ENCODE measurements around the gene SLC8A3. TPM values are rescaled to one million over a fixed set of nuclear protein-coding genes. Genes with fewer than 3 reads are reported as not detected.

Gene SLC8A3
- polyA plus RNA-seq, 6 donors from 2014 or later, result 0.24 TPM; not detected in 5

GRCh38 chr14:70168406-70168805 is 20.3 kb downstream of the SLC8A3 start:
- ATAC-seq (ENCODE audit: low read depth in 2 of 2), result no peak
- peaks cover 0 to 3% (median 0%) of the 10 kb centered on the region in 7 donors for H3K9me3 Mint-ChIP-seq
- no peaks in the 10 kb centered on the region for H3K36me3 Mint-ChIP-seq

GRCh38 chr14:70166530-70167203 is 22.1 kb downstream of the SLC8A3 start:
- DNase-seq (no peak), ATAC-seq (ENCODE audit: low read depth in 2 of 2) (no peak)
- no peak overlapping the region for H3K4me3 Mint-ChIP-seq
- peaks cover 0 to 3% (median 0%) of the 10 kb centered on the region in 7 donors for H3K9me3 Mint-ChIP-seq
- no peaks in the 10 kb centered on the region for H3K36me3 Mint-ChIP-seq
- H3K27me3 Mint-ChIP-seq, result peaks cover 26 to 33% (median 30%) of the 10 kb centered on the region in 3 donors
- H3K27ac Mint-ChIP-seq, result no peak overlapping the region
- H3K4me1 Mint-ChIP-seq, result peaks cover 0 to 8% (median 0%) of the 10 kb centered on the region in 3 donors

More at GRCh38 chr14:70168406-70168805, 20.3 kb downstream of the SLC8A3 start:
- no peak for DNase-seq
- Mint-ChIP-seq H3K27ac (no peak overlapping the region), H3K4me1 (peaks cover 0 to 11% (median 0%) of the 10 kb centered on the region in 3 donors), H3K27me3 (peaks cover 32 to 36% (median 36%) of the 10 kb centered on the region in 3 donors), H3K4me3 (no peak overlapping the region)

- H3K9me3 Mint-ChIP-seq, result no peaks in the 10 kb centered on the region
- no peak for ATAC-seq (ENCODE audit: low read depth in 2 of 2)
- H3K4me3 Mint-ChIP-seq, result no peak overlapping the region
- peaks cover 22 to 25% (median 23%) of the 10 kb centered on the region in 3 donors for H3K27me3 Mint-ChIP-seq
- no peaks in the 10 kb centered on the region for H3K36me3 Mint-ChIP-seq
- H3K27ac Mint-ChIP-seq, result no peak overlapping the region
- no peak for DNase-seq
- no peaks in the 10 kb centered on the region for H3K4me1 Mint-ChIP-seq
Observed at GRCh38 chr14:70162358-70162757, 26.4 kb downstream of the SLC8A3 start.

- Mint-ChIP-seq H3K36me3 (no peaks in the 10 kb centered on the region), H3K27me3 (peaks cover 12 to 35% (median 17%) of the 10 kb centered on the region in 3 donors), H3K4me1 (no peaks in the 10 kb centered on the region), H3K9me3 (no peaks in the 10 kb centered on the region), H3K27ac (no peak overlapping the region), H3K4me3 (no peak overlapping the region)
- DNase-seq (no peak), ATAC-seq (ENCODE audit: low read depth in 2 of 2) (no peak)
Observed at GRCh38 chr14:70156592-70156991, 32.2 kb downstream of the SLC8A3 start.

DNA sequence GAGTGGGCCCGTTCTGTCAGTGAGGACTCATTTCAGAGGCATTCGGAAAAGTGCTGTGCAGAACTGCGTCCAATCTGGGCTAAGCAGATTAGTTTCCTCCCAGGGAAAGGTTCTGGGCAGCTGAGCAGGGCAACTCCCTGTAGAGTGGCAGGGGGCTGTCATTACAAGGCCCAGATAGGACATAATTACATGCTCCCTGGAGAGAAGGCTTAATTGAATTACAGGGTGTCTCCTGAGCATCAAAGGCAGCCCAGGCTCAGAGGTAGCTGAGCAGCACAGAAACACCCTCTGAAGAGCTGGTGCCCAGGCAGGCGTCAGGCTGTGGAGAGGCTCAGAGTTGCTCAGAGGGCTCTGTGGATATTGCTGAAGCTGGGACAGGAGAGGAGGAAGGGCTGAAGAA is 36.0 kb downstream of the SLC8A3 start:
- no peak overlapping the region for H3K27ac Mint-ChIP-seq
- H3K27me3 Mint-ChIP-seq, result peaks cover 12 to 39% (median 13%) of the 10 kb centered on the region in 3 donors
- DNase-seq (no peak), ATAC-seq (ENCODE audit: low read depth in 2 of 2) (no peak)
- H3K36me3 Mint-ChIP-seq, result no peaks in the 10 kb centered on the region
- H3K4me1 Mint-ChIP-seq, result no peaks in the 10 kb centered on the region
- H3K9me3 Mint-ChIP-seq, result no peaks in the 10 kb centered on the region
- no peak overlapping the region for H3K4me3 Mint-ChIP-seq

DNA sequence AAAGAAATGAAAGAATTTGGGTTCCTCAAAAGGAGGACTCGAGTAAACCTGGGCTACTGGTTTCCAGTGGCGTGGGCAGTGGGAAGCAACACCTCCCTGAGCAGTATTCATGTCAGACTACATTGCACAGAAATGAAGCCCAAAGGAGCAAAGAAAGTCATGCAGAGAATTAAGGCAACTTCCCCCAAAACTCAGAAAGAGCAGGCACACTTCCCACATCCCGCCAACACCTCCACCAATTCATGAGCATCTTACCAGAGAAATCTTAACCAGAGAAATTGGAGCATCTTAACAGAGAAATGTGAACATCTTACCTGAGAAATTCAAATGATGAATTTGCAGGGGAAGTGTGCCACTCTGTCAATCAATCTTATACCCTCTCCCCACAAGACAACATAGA is 36.7 kb downstream of the SLC8A3 start:
- ATAC-seq (ENCODE audit: low read depth in 2 of 2) (no peak), DNase-seq (no peak)
- H3K36me3 Mint-ChIP-seq, result no peaks in the 10 kb centered on the region
- H3K27me3 Mint-ChIP-seq, result peaks cover 11 to 36% (median 16%) of the 10 kb centered on the region in 3 donors
- no peak overlapping the region for H3K4me3 Mint-ChIP-seq
- H3K27ac Mint-ChIP-seq, result no peak overlapping the region
- H3K9me3 Mint-ChIP-seq, result no peaks in the 10 kb centered on the region
- H3K4me1 Mint-ChIP-seq, result no peaks in the 10 kb centered on the region

DNA sequence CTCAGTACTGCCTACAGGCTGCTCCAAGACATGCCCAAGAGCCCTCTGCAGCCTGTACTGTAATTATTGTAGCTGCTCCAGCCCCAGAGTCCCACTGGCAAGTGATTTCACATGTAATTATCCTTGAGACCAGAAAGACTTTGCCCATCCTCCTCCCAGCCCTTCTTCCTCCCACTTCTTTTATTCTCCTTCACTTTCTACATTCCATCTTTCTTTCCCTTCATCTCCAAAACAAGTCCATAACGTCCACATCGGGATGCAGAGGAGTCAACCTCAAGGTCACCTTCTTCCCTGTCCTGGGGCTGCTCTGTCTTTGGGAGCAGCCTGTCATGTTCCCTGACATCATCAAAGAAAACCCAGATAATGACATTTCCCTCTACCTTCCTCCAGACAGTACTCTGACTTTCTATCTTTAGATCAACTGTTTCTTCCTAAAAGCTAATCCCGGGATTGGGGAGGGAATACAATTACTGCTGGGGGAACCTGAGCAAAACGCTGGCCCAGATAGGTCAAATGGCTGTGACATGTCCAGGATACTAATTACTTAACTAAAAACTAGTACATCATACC is 39.1 kb downstream of the SLC8A3 start:
- no peak overlapping the region for H3K27ac Mint-ChIP-seq
- DNase-seq, result no peak
- no peak overlapping the region for H3K4me3 Mint-ChIP-seq
- H3K36me3 Mint-ChIP-seq, result no peaks in the 10 kb centered on the region
- H3K27me3 Mint-ChIP-seq, result peaks cover 12 to 31% (median 16%) of the 10 kb centered on the region in 3 donors
- H3K4me1 Mint-ChIP-seq, result no peaks in the 10 kb centered on the region
- H3K9me3 Mint-ChIP-seq, result no peaks in the 10 kb centered on the region
- ATAC-seq (ENCODE audit: low read depth in 2 of 2), result no peak

DNA sequence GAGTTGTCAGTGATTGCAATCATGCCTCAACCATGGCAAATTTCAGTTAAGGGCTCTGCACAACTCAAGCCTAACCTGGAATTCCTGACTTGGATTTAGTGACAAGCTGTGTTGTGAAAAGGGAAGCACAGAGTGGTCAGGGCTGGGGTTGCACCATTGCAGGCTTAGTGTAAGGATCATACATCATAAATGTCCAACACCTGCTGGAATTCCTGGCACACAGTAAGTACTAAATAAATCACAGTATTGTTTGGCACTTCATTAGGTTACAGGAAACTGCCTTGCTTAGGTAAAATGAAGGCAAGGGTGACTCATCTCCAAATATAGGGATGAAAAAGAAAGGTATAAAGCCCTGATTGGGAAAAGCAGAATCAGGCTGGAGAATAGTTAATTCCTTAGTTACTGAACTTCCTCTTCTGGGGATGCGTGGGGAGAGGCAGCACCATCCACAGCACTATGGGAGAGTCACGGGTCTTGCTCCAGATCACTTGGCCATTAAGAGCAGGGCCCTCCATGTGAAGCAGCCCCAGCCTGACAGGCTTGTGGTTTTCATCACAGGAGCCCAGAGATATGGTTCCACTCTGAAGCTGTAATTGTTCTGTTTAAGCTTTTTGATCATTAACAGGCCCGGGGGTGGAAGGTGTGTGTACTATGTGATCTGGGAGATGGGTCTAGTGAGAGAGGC is 39.7 kb downstream of the SLC8A3 start:
- Mint-ChIP-seq H3K4me1 (no peaks in the 10 kb centered on the region), H3K4me3 (no peak overlapping the region), H3K36me3 (no peaks in the 10 kb centered on the region), H3K27me3 (peaks cover 14 to 32% (median 17%) of the 10 kb centered on the region in 3 donors), H3K27ac (no peak overlapping the region), H3K9me3 (no peaks in the 10 kb centered on the region)
- DNase-seq (no peak), ATAC-seq (ENCODE audit: low read depth in 2 of 2) (no peak)

- H3K4me3 Mint-ChIP-seq, result no peak overlapping the region
- H3K36me3 Mint-ChIP-seq, result no peaks in the 10 kb centered on the region
- no peaks in the 10 kb centered on the region for H3K4me1 Mint-ChIP-seq
- DNase-seq, result no peak
- no peak overlapping the region for H3K27ac Mint-ChIP-seq
- H3K27me3 Mint-ChIP-seq, result peaks cover 14 to 33% (median 23%) of the 10 kb centered on the region in 3 donors
- no peaks in the 10 kb centered on the region for H3K9me3 Mint-ChIP-seq
- ATAC-seq (ENCODE audit: low read depth in 2 of 2), result no peak
Observed at GRCh38 chr14:70148351-70148750, 40.4 kb downstream of the SLC8A3 start.

DNA sequence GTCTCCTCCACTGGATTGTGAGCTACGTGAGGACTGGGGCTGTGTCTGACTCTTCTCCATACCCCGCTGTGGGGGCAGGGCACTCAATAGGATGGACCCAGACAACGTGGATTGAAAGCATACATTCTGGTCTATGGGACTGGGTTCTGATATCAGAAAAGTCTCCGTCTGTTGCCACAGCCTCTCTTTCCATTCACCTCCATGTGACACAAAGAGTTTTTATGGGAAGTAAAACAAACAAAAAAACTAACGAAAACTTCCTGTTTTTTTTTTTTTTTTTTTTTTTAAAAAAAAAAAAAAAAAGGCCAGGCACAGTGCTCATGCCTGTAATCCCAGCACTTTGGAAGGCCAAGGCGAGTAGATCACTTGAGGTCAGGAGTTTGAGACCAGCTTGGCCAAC is 44.7 kb downstream of the SLC8A3 start:
- Mint-ChIP-seq H3K4me3 (no peak overlapping the region), H3K4me1 (no peaks in the 10 kb centered on the region), H3K36me3 (no peaks in the 10 kb centered on the region), H3K9me3 (no peaks in the 10 kb centered on the region), H3K27ac (no peak overlapping the region), H3K27me3 (peaks cover 7 to 30% (median 26%) of the 10 kb centered on the region in 3 donors)
- no peak for ATAC-seq (ENCODE audit: low read depth in 2 of 2)
- no peak for DNase-seq

- no peaks in the 10 kb centered on the region for H3K4me1 Mint-ChIP-seq
- H3K27ac Mint-ChIP-seq, result peak overlapping the region in 1 of 6 donors; percentile 6
- no peaks in the 10 kb centered on the region for H3K36me3 Mint-ChIP-seq
- ATAC-seq (ENCODE audit: low read depth in 2 of 2) (no peak), DNase-seq (no peak)
- H3K27me3 Mint-ChIP-seq, result peaks cover 7 to 30% (median 19%) of the 10 kb centered on the region in 3 donors
- no peaks in the 10 kb centered on the region for H3K9me3 Mint-ChIP-seq
- no peak overlapping the region for H3K4me3 Mint-ChIP-seq
Observed at GRCh38 chr14:70143306-70143705, 45.4 kb downstream of the SLC8A3 start.

DNA sequence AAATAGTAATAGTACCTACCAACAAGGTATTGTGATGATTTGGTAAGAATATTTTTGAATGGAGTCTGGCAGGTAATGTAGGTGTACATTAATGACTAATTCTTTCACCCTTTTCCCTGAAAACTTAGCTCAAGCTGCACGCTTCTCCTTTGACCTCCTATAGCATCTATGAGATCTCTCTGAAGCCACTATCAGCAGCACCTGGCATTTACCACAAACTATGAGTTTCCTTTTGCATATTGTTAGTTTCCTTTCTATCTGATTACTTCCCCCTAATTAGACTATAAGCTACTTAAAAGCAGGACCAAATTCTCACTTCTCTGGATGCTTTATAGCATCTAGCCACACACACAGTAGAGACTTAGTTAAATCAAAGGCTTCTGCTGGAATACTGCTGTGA is 48.1 kb downstream of the SLC8A3 start:
- Mint-ChIP-seq H3K27me3 (peaks cover 4 to 23% (median 17%) of the 10 kb centered on the region in 3 donors), H3K36me3 (no peaks in the 10 kb centered on the region), H3K4me1 (no peaks in the 10 kb centered on the region), H3K27ac (no peak overlapping the region), H3K9me3 (no peaks in the 10 kb centered on the region), H3K4me3 (no peak overlapping the region)
- DNase-seq (no peak), ATAC-seq (ENCODE audit: low read depth in 2 of 2) (no peak)

DNA sequence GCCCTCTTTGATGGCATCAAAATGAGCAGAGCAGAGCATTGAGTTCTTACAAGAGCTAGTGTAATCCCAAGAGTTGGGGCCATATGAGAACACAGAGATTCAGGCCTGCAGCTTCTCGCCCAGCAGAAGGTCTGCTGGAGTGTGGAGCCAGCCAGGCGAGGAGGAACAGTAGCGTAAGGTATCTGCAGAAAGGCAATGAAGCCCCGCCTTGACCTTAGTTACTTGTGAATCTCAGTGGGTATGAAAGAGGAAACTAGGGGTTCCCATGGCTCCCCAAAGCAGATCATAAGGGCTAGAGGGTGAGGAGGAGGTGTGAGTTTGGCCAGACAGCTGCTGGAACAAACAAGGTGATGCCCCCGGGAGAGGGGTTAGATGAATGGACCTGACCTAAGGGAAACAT is 49.4 kb downstream of the SLC8A3 start:
- Mint-ChIP-seq H3K4me3 (no peak overlapping the region), H3K36me3 (no peaks in the 10 kb centered on the region), H3K4me1 (no peaks in the 10 kb centered on the region), H3K9me3 (no peaks in the 10 kb centered on the region), H3K27ac (peak overlapping the region in 1 of 6 donors; percentile 53), H3K27me3 (peaks cover 3 to 23% (median 22%) of the 10 kb centered on the region in 3 donors)
- DNase-seq (no peak), ATAC-seq (ENCODE audit: low read depth in 2 of 2) (no peak)

DNA sequence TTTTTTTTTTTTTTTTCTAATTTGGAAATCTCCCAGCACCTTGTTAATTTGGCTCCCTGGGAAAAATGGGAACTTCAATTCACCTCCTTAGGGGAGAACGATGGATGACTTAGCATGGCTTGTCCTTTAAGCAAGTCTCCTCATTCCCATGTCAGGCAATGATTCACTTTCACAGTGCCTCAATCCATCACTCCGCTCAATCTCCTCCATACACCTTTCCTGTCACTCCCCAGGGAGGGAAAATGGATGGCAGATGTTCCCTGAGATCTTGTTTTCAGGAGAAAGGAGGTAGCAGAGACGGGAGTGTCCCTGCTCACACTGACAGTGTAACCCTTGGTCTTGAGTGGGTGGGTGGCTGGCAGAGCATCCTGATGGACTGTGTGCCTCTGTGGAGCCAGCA is 51.0 kb downstream of the SLC8A3 start:
- no peak for ATAC-seq (ENCODE audit: low read depth in 2 of 2)
- H3K4me1 Mint-ChIP-seq, result no peaks in the 10 kb centered on the region
- H3K36me3 Mint-ChIP-seq, result no peaks in the 10 kb centered on the region
- peaks cover 5 to 17% (median 17%) of the 10 kb centered on the region in 3 donors for H3K27me3 Mint-ChIP-seq
- H3K9me3 Mint-ChIP-seq, result no peaks in the 10 kb centered on the region
- H3K27ac Mint-ChIP-seq, result no peak overlapping the region
- no peak for DNase-seq
- no peak overlapping the region for H3K4me3 Mint-ChIP-seq

Data from naive B cell (primary cell).